C4-2B (cell line): ENCODE data around the gene KHSRP.

Experiments
- ZFX ChIP-seq: fragments of 450-650 bp; IDR thresholded peaks from 2 replicates; pipeline ENCODE4 v1.6.1; 2017
- TF ChIP-seq, protein P1 (sequence below): fragments of 450-650 bp; conservative IDR thresholded peaks from 2 replicates; pipeline ENCODE4 v1.5.1; 2017; ENCODE audit warnings: mild to moderate bottlenecking

DNA sequence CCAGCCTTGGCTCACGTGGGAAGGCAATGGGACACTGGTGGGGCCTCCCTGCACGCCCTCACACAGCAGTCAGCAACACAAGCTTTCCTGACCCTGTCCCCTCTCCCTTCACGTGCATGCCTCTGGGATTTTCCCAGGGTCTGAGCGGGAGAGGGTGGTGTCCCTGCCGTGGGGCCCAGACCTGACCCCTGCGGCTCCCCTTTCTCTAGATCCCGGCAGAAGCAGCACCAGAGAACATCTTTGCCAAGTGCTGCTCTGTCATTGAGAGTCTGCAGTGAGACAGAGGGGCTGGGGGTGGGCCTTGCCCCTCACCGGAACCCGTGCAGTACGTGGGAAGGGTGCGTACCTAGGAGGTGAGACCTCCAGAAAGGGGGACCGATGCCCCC, 12.6 kb downstream of the KHSRP start:
- TF ChIP-seq, protein P1, sequence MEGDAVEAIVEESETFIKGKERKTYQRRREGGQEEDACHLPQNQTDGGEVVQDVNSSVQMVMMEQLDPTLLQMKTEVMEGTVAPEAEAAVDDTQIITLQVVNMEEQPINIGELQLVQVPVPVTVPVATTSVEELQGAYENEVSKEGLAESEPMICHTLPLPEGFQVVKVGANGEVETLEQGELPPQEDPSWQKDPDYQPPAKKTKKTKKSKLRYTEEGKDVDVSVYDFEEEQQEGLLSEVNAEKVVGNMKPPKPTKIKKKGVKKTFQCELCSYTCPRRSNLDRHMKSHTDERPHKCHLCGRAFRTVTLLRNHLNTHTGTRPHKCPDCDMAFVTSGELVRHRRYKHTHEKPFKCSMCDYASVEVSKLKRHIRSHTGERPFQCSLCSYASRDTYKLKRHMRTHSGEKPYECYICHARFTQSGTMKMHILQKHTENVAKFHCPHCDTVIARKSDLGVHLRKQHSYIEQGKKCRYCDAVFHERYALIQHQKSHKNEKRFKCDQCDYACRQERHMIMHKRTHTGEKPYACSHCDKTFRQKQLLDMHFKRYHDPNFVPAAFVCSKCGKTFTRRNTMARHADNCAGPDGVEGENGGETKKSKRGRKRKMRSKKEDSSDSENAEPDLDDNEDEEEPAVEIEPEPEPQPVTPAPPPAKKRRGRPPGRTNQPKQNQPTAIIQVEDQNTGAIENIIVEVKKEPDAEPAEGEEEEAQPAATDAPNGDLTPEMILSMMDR = no peak
- TF ChIP-seq ZFX = no peak
